Measurements from ENCODE around the gene CEP128.

GRCh38 chr14:80839743-80840142 lies 101.8 kb downstream of the CEP128 start:
- TF ChIP-seq EZH2phosphoT487 (IDR thresholded peaks at IDR 0.05; ENCODE audit: borderline replicate concordance, low read length) (no peak), CTCF (IDR thresholded peaks at IDR 0.05; ENCODE audit: low read depth, low read length, poor library complexity, severe bottlenecking) (no peak)
